ENCODE results near the gene NFASC. TPM values are rescaled to one million over a fixed set of nuclear protein-coding genes. Genes with fewer than 3 reads are reported as not detected.

Gene NFASC
- total RNA-seq, 1 experiment from 2014 or later = 16.9 TPM

DNA sequence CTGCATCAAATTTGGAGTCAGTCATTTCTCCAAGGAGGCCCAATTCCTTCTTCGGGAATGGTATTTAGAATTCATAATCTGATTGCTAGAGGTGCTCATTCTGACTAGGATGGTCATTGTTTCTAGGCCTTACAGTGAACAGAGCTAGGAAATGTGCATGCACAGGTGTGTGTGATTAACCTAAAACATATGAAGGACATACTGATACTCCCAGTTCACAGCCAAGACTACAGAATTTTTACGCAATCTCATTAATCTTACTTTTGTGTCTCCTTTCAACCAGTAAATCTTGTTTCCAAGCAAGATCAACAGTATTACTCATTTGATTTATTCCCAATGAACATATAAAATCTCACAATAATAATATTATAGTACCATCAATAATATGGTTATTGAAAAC, 47.1 kb downstream of the NFASC start:
- Histone ChIP-seq H3K9me3 (ENCODE audit: control insufficient read depth, insufficient read depth, low read depth, low read length) (no peaks in the 10 kb centered on the region), H3K36me3 (ENCODE audit: control insufficient read depth, insufficient read depth, low read length) (no peaks in the 10 kb centered on the region), H3K27ac (ENCODE audit: low read length) (no peak overlapping the region), H3K4me3 (ENCODE audit: low read depth in 2 of 2, low read length in 2 of 2) (no peak overlapping the region), H3K4me1 (ENCODE audit: control insufficient read depth, insufficient read depth, low read length) (0 out of 2 replicates have a peak, but pooled peaks cover 3% of the 10 kb centered on the region), H3K27me3 (ENCODE audit: control insufficient read depth, insufficient read depth, low read length) (no peaks in the 10 kb centered on the region)
- DNase-seq (ENCODE audit: low read depth, low spot score) = no peak
- POLR2A ChIA-PET = no interaction called here
- TF ChIP-seq, protein P1, sequence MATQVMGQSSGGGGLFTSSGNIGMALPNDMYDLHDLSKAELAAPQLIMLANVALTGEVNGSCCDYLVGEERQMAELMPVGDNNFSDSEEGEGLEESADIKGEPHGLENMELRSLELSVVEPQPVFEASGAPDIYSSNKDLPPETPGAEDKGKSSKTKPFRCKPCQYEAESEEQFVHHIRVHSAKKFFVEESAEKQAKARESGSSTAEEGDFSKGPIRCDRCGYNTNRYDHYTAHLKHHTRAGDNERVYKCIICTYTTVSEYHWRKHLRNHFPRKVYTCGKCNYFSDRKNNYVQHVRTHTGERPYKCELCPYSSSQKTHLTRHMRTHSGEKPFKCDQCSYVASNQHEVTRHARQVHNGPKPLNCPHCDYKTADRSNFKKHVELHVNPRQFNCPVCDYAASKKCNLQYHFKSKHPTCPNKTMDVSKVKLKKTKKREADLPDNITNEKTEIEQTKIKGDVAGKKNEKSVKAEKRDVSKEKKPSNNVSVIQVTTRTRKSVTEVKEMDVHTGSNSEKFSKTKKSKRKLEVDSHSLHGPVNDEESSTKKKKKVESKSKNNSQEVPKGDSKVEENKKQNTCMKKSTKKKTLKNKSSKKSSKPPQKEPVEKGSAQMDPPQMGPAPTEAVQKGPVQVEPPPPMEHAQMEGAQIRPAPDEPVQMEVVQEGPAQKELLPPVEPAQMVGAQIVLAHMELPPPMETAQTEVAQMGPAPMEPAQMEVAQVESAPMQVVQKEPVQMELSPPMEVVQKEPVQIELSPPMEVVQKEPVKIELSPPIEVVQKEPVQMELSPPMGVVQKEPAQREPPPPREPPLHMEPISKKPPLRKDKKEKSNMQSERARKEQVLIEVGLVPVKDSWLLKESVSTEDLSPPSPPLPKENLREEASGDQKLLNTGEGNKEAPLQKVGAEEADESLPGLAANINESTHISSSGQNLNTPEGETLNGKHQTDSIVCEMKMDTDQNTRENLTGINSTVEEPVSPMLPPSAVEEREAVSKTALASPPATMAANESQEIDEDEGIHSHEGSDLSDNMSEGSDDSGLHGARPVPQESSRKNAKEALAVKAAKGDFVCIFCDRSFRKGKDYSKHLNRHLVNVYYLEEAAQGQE (IDR thresholded peaks at IDR 0.05; ENCODE audit: insufficient read depth in 1 of 2, low read depth in 2 of 2, low read length in 1 of 2) = no peak
- CTCF ChIA-PET = no interaction called here
- intact Hi-C loops (cut with micrococcal nuclease; ENCODE audit: unreplicated experiment) (no loop called here), in situ Hi-C loops (cut with HindIII; ENCODE audit: low pct_unique_long_range_greater_than_20kb, low sequenced_read_pairs) (no loop called here)
- no TSS peak for BruUV-seq (replicated peaks)
- no peak for ATAC-seq

DNA sequence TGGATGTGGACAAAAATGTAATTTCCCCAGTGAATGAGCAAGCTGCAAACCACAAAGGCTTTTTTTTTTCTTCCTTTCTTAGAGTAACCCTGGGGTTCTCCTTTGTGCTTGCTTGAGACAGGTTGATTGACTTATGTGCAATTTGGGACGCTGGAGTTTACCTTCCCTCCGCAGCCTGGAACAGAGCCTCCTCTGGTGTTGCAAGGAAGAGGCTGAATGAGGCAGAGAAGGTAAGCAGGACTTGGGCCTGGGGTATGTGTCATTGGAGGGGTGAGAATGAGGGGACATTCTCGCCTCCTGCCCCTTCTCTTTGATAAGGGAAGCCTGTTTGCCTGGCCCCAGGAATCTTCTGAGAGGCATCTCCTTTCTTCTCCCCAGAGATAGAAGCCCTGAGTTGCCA, 49.8 kb downstream of the NFASC start:
- DNase-seq (ENCODE audit: low read depth, low spot score) (no peak), ATAC-seq (no peak)
- ChIA-PET CTCF (no interaction called here), POLR2A (interaction anchor here (0.6 kb wide), 1 partner anchor 1645 kb away, joined by 5 read pairs; no protein-coding TSS in a partner anchor)
- H3K4me1 ChIP-seq (ENCODE audit: control insufficient read depth, insufficient read depth, low read length) = peaks cover 10% of the 10 kb centered on the region
- H3K27me3 ChIP-seq (ENCODE audit: control insufficient read depth, insufficient read depth, low read length) = no peaks in the 10 kb centered on the region
- intact Hi-C loops (cut with micrococcal nuclease; ENCODE audit: unreplicated experiment) (no loop called here), in situ Hi-C loops (cut with HindIII; ENCODE audit: low pct_unique_long_range_greater_than_20kb, low sequenced_read_pairs) (no loop called here)
- H3K27ac ChIP-seq (ENCODE audit: low read length) = no peak overlapping the region
- no peak for TF ChIP-seq TCF7L2 (IDR thresholded peaks at IDR 0.05; ENCODE audit: low read depth, low read length)
- no peak for TF ChIP-seq SIN3A (IDR thresholded peaks at IDR 0.05; ENCODE audit: borderline replicate concordance, insufficient read depth, low read depth, low read length)
- TF ChIP-seq, protein P2, sequence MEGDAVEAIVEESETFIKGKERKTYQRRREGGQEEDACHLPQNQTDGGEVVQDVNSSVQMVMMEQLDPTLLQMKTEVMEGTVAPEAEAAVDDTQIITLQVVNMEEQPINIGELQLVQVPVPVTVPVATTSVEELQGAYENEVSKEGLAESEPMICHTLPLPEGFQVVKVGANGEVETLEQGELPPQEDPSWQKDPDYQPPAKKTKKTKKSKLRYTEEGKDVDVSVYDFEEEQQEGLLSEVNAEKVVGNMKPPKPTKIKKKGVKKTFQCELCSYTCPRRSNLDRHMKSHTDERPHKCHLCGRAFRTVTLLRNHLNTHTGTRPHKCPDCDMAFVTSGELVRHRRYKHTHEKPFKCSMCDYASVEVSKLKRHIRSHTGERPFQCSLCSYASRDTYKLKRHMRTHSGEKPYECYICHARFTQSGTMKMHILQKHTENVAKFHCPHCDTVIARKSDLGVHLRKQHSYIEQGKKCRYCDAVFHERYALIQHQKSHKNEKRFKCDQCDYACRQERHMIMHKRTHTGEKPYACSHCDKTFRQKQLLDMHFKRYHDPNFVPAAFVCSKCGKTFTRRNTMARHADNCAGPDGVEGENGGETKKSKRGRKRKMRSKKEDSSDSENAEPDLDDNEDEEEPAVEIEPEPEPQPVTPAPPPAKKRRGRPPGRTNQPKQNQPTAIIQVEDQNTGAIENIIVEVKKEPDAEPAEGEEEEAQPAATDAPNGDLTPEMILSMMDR (IDR thresholded peaks at IDR 0.05) = no peak
- TF ChIP-seq, protein P1 (IDR thresholded peaks at IDR 0.05; ENCODE audit: insufficient read depth in 1 of 2, low read depth in 2 of 2, low read length in 1 of 2) = no peak
- TF ChIP-seq POLR2AphosphoS5 (IDR thresholded peaks at IDR 0.05; ENCODE audit: low read depth, low read length) = no peak
- no TSS peak for BruUV-seq (replicated peaks)
- no peaks in the 10 kb centered on the region for H3K9me3 ChIP-seq (ENCODE audit: control insufficient read depth, insufficient read depth, low read depth, low read length)
- H3K4me3 ChIP-seq (ENCODE audit: low read depth in 2 of 2, low read length in 2 of 2) = no peak overlapping the region
- H3K36me3 ChIP-seq (ENCODE audit: control insufficient read depth, insufficient read depth, low read length) = no peaks in the 10 kb centered on the region
